Measurements from ENCODE around the gene SMYD5. TPM values are rescaled to one million over a fixed set of nuclear protein-coding genes. Genes with fewer than 3 reads are reported as not detected.

The SMYD5 gene
- total RNA-seq, 4 donors from 2014 or later = 10.6 to 21.0 (median 15.5) TPM

DNA sequence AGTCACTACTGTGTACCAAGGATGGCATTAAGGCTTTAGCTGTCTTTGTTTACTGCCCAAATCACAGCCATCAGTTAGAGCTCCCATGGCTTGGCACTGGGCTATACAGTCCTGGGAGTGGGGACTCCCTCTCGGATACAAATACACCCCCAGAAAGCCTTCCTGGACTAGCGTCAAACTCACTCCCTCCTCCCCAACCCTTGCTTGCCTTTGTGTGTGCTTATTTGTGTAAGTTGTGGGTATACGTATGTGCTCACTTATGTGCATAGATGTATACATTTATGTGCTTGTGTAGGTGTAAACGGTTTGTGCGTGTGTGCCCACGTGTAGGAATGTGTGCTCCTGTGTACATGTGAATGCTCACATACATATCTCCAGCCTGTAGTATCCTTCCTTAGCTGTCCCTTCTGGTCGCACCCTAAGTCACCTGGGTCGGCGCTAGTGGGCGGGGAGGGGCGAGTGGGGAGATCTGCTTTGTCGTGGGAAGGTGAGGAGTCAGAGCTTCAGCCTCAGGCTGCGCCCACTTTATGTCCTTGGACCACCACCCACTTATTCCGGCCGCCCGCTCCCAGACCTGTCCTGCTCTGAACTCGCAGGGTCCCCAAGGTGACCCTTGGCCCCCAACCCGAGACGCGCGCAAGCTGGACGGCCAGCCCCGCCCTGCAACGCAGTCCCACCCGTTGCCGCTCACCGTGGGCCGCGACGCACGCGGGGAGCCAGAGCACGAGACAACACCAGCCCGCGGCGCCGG, 18.5 kb downstream of the SMYD5 start:
- ATAC-seq = no peak
- peak overlapping the region; percentile 39 to 93 (median 90) for H3K27ac ChIP-seq
- no peaks in the 10 kb centered on the region for H3K27me3 ChIP-seq
- H3K36me3 ChIP-seq = peaks cover 0 to 26% of the 10 kb centered on the region in 2 donors
- H3K4me3 ChIP-seq = peak overlapping the region; percentile 86 to 87
- no peaks in the 10 kb centered on the region for H3K9me3 ChIP-seq
- WGBS, 2 donors (ENCODE audit: low coverage in 1 of 2) = 2 to 10% methylated on average over 4 to 6 of the region's 37 CpGs
- peaks cover 0 to 37% (median 15%) of the 10 kb centered on the region in 3 donors for H3K4me1 ChIP-seq
- TF ChIP-seq EP300 (IDR thresholded peaks at IDR 0.05) (no peak), POLR2A (IDR thresholded peaks at IDR 0.05) (no peak), POLR2AphosphoS5 (IDR thresholded peaks at IDR 0.05) (no peak)
- TF ChIP-seq, protein P1, sequence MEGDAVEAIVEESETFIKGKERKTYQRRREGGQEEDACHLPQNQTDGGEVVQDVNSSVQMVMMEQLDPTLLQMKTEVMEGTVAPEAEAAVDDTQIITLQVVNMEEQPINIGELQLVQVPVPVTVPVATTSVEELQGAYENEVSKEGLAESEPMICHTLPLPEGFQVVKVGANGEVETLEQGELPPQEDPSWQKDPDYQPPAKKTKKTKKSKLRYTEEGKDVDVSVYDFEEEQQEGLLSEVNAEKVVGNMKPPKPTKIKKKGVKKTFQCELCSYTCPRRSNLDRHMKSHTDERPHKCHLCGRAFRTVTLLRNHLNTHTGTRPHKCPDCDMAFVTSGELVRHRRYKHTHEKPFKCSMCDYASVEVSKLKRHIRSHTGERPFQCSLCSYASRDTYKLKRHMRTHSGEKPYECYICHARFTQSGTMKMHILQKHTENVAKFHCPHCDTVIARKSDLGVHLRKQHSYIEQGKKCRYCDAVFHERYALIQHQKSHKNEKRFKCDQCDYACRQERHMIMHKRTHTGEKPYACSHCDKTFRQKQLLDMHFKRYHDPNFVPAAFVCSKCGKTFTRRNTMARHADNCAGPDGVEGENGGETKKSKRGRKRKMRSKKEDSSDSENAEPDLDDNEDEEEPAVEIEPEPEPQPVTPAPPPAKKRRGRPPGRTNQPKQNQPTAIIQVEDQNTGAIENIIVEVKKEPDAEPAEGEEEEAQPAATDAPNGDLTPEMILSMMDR (IDR thresholded peaks at IDR 0.05) = no peak

DNA sequence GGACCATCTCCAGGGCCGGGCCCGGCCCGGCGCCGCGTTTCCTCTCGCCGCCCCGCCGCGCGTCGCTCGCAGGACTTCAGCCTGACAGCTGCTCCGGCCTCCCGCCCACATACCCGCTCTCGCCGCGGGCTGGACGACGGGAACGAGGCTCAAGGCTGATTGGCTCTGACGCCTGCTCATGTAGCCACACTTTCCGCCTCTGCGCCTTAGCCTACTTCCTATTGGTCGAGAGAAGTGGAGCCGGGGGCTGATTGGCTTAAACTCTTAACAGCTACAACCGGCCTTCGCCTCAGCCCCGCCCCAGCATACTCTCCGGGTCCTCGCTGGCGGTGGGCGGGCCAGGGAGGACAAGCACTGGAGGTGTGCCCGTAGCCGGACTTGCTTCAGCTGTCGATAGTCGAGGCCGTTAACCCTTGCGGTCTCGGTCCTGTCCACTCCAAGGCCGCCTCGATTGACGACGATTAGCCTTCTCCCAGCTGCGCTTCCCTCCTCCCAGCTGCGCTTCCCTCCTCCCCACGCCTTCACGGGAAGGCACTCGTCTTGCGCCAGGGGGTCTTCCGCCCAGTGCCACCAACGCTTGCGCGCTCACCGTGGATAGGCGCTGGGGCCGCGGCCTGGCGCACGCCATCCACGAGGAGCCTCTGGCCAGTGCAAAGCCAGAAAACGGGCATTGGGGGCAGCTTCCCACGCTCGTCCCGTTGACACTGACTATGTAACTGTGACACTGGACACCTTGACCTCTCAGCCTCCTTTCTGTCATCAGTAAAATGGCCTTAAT, 19.3 kb downstream of the SMYD5 start, which contains the start of gene PRADC1:
Gene PRADC1, minus strand, starts transcription at position 86 of the 778 bp plus-strand sequence. Its CDS starts 79 bp downstream, at position 7.
- Histone ChIP-seq H3K9me3 (no peaks in the 10 kb centered on the region), H3K4me3 (peak within 1 kb of the TSS; percentile 86 to 87), H3K36me3 (peaks cover 0 to 24% of the 10 kb centered on the region in 2 donors), H3K27ac (peak within 1 kb of the TSS; percentile 45 to 93 (median 90)), H3K4me1 (peaks cover 0 to 45% (median 15%) of the 10 kb centered on the region in 3 donors), H3K27me3 (no peaks in the 10 kb centered on the region)
- WGBS, 2 donors (ENCODE audit: low coverage in 1 of 2) = 0% methylated on average over 12 of the region's 67 CpGs; no CpG with 5 or more reads in 1 of the 2 donors
- peak; percentile 98 for ATAC-seq
- TF ChIP-seq POLR2AphosphoS5 (IDR thresholded peaks at IDR 0.05) = peak; percentile 39
- TF ChIP-seq, protein P1 (IDR thresholded peaks at IDR 0.05) = no peak
- no peak for TF ChIP-seq EP300 (IDR thresholded peaks at IDR 0.05)
- peak; percentile 55 to 56 for TF ChIP-seq POLR2A (IDR thresholded peaks at IDR 0.05)

DNA sequence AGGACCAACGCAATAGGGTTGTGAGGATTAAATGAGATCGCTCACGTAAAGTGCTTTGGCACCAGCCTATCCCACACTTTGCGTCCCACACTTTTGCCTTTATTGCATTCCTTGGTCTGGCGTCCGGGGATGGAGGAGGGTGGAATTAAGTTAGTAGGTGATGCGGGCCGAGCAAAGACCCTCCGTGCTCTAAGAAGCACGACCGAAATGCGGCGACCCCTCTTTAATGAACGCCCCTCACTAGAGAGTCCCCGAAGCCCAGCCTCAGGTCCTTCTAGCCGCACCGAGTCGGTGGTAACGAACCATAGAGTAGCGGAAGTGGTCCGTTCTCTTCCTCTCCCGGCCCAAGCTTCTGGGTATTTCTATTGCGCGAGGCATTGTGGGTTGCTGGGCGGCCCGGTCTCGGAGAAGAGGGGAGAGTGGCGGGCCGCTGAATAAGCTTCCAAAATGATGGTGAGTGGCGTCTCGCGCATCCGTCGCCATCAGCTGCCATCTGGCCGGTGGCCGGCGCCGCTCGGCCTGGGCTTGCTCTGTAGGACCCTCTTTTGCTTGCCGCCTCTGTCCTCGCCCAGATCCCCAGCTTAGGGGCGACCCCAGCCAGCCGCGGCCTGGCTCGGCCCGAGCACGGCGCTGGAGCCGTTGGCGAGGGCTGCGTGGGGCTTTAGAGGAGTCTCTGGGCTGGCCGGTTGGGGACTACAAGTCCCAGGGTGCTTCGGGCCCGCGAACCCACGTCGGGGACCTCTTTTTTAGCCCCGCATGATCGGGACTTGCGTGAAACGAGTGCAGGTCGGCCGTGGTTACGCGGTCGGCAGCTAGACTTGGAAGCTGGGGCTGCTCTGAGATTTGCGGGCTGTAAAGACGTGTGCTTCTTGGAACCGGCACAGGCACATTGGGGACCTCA, 20.1 kb downstream of the SMYD5 start, which contains the start of gene CCT7:
Gene CCT7, plus strand, starts transcription at position 377 of the 901 bp plus-strand sequence. Its CDS starts 71 bp downstream, at position 448.
- H3K36me3 ChIP-seq = peaks cover 0 to 23% of the 10 kb centered on the region in 2 donors
- ATAC-seq = peak; percentile 83

More for the DNA sequence above, 20.1 kb downstream of the SMYD5 start, which contains the start of gene CCT7:
- WGBS, 2 donors (ENCODE audit: low coverage in 1 of 2) = 0% methylated on average over 4 of the region's 69 CpGs; no CpG with 5 or more reads in 1 of the 2 donors
- Histone ChIP-seq H3K27me3 (no peaks in the 10 kb centered on the region), H3K4me1 (peaks cover 0 to 53% (median 15%) of the 10 kb centered on the region in 3 donors), H3K4me3 (peak within 1 kb of the TSS; percentile 86 to 87), H3K9me3 (no peaks in the 10 kb centered on the region), H3K27ac (peak within 1 kb of the TSS; percentile 45 to 93 (median 90))
- no peak for TF ChIP-seq EP300 (IDR thresholded peaks at IDR 0.05)
- peak; percentile 60 to 65 for TF ChIP-seq POLR2A (IDR thresholded peaks at IDR 0.05)
- peak; percentile 84 for TF ChIP-seq POLR2AphosphoS5 (IDR thresholded peaks at IDR 0.05)
- TF ChIP-seq, protein P1 (IDR thresholded peaks at IDR 0.05) = peak in 1 of 4 experiments; percentile 8
